C4-2B (cell line): ENCODE results near the gene EHBP1L1.

Source experiments
- ZFX ChIP-seq: fragments of 450-650 bp; IDR thresholded peaks from 2 replicates; pipeline ENCODE4 v1.6.1; 2017
- TF ChIP-seq, protein P1 (sequence below): fragments of 450-650 bp; conservative IDR thresholded peaks from 2 replicates; pipeline ENCODE4 v1.5.1; 2017; ENCODE audit warnings: mild to moderate bottlenecking

DNA sequence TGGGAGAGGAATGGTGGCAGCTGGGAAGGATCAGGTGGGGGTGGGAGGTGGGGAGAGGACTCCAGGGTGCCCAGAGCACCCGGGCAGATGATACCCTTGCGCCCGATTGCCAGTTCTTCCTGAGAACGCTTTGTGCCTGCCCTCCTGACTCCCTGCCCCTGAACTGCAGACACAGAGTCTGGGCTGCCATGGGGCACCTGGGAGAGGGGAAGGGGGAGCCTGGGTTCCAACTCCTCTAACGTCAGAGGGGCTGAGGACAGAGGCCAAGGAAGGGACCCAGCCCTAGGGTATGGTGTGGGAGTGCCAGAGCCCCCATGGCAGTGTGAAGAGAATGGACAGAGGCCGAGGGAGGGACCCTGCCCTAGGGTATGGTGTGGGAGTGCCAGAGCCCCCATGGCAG lies 20.7 kb downstream of the EHBP1L1 start:
- TF ChIP-seq, protein P1, sequence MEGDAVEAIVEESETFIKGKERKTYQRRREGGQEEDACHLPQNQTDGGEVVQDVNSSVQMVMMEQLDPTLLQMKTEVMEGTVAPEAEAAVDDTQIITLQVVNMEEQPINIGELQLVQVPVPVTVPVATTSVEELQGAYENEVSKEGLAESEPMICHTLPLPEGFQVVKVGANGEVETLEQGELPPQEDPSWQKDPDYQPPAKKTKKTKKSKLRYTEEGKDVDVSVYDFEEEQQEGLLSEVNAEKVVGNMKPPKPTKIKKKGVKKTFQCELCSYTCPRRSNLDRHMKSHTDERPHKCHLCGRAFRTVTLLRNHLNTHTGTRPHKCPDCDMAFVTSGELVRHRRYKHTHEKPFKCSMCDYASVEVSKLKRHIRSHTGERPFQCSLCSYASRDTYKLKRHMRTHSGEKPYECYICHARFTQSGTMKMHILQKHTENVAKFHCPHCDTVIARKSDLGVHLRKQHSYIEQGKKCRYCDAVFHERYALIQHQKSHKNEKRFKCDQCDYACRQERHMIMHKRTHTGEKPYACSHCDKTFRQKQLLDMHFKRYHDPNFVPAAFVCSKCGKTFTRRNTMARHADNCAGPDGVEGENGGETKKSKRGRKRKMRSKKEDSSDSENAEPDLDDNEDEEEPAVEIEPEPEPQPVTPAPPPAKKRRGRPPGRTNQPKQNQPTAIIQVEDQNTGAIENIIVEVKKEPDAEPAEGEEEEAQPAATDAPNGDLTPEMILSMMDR: no peak
- no peak for TF ChIP-seq ZFX
